ENCODE results near the gene ZNF584. TPM values are rescaled to one million over a fixed set of nuclear protein-coding genes. Genes with fewer than 3 reads are reported as not detected.

ZNF584 gene
- total RNA-seq, 1 donor from 2014 or later: 8.0 TPM

- intact Hi-C loops (cut with micrococcal nuclease): loop anchor here (10.0 kb wide), 1 partner anchor 571 kb away; the partner anchor contains the start of gene ZNF552
Observed at GRCh38 chr19:58385313-58385890, 23.0 kb upstream of the ZNF584 start.

GRCh38 chr19:58385891-58386575 is 22.4 kb upstream of the ZNF584 start:
- intact Hi-C loops (cut with micrococcal nuclease): loop anchor here (2.0 to 10.0 kb wide), 2 partner anchors 203 to 571 kb away; partner anchors contain the start of genes ZNF274 and ZNF552

- intact Hi-C loops (cut with micrococcal nuclease): loop anchor here (1.0 to 10.0 kb wide), 17 partner anchors 15 to 1023 kb away; partner anchors contain the start of genes ERVK3-1, TRAPPC2B, TRIM28 and ZBTB45
Observed at GRCh38 chr19:58386576-58387337, 21.7 kb upstream of the ZNF584 start, which contains the start of gene RPS5. Gene RPS5 (plus strand): TSS chr19:58387269. CDS start chr19:58388138, 869 bp downstream.

GRCh38 chr19:58387338-58388174 is 20.9 kb upstream of the ZNF584 start:
- intact Hi-C loops (cut with micrococcal nuclease): loop anchor here (1.0 to 10.0 kb wide), 17 partner anchors 14 to 1024 kb away; partner anchors contain the start of genes ERVK3-1, TRAPPC2B, TRIM28 and ZBTB45

- intact Hi-C loops (cut with micrococcal nuclease): loop anchor here (10.0 kb wide), 1 partner anchor 573 kb away; the partner anchor contains the start of gene ZNF552
Observed at GRCh38 chr19:58388175-58388526, 20.3 kb upstream of the ZNF584 start.

GRCh38 chr19:58392945-58393724 is 15.3 kb upstream of the ZNF584 start:
- intact Hi-C loops (cut with micrococcal nuclease): no loop called here

GRCh38 chr19:58393725-58394033 is 14.8 kb upstream of the ZNF584 start:
- intact Hi-C loops (cut with micrococcal nuclease): no loop called here

GRCh38 chr19:58394821-58395219 is 13.6 kb upstream of the ZNF584 start:
- intact Hi-C loops (cut with micrococcal nuclease): no loop called here

GRCh38 chr19:58395220-58395978 is 13.1 kb upstream of the ZNF584 start, which contains the start of gene RNF225:
Gene RNF225 (plus strand): TSS chr19:58395656. CDS start chr19:58396090, 434 bp downstream.
- intact Hi-C loops (cut with micrococcal nuclease): no loop called here

- intact Hi-C loops (cut with micrococcal nuclease): no loop called here
Observed at GRCh38 chr19:58395979-58396627, 12.3 kb upstream of the ZNF584 start.

- intact Hi-C loops (cut with micrococcal nuclease): no loop called here
Observed at GRCh38 chr19:58396691-58397532, 11.5 kb upstream of the ZNF584 start.

GRCh38 chr19:58397533-58398037 is 10.9 kb upstream of the ZNF584 start:
- intact Hi-C loops (cut with micrococcal nuclease): no loop called here

GRCh38 chr19:58398087-58398486 is 10.4 kb upstream of the ZNF584 start:
- intact Hi-C loops (cut with micrococcal nuclease): no loop called here

GRCh38 chr19:58398545-58398944 is 9.9 kb upstream of the ZNF584 start:
- intact Hi-C loops (cut with micrococcal nuclease): no loop called here

- intact Hi-C loops (cut with micrococcal nuclease): loop anchor here (10.0 kb wide), 1 partner anchor 1155 kb away; the partner anchor contains the start of gene ZNF805
Observed at GRCh38 chr19:58399903-58400302, 8.5 kb upstream of the ZNF584 start.

GRCh38 chr19:58400316-58400915 is 8.0 kb upstream of the ZNF584 start:
- intact Hi-C loops (cut with micrococcal nuclease): loop anchor here (10.0 kb wide), 1 partner anchor 1156 kb away; the partner anchor contains the start of gene ZNF805

Measured in T-helper 1 cell treated with Interleukin-12 subunit alpha and Interleukin-12 subunit beta and Interleukin-4 antibody, amounts not matched to agents 30 ng/mL and 1 ng/mL, for 36 hours (primary cell).